H9 (cell line): Measurements from ENCODE around the gene CRK. TPM values are rescaled to one million over a fixed set of nuclear protein-coding genes. Genes with fewer than 3 reads are reported as not detected.
A peak's percentile ranks its signal among the peaks of the same experiment; 100 is the strongest.
"Not testable (repeated sequence)": the region's sequence is repeated elsewhere in the genome, so short reads cannot be mapped to it uniquely, and the experiment has no call there.

ENCODE experiments used
- DNase-seq: peaks from one replicate; pipeline ENCODE4 v3.0.0-alpha.2; 2017
- H2AFZ ChIP-seq: one replicate; pipeline ENCODE4 v1.6.1; 2013; ENCODE audit warnings: mild to moderate bottlenecking, low read length, control low read depth, moderate library complexity
- H2AK5ac ChIP-seq: 2 replicates; pipeline ENCODE4 v1.6.1; 2013; ENCODE audit warnings: low read length, control low read depth, mixed read lengths; ENCODE audit not compliant: insufficient read length
- H2BK120ac ChIP-seq: one replicate; pipeline ENCODE4 v1.6.1; 2013; ENCODE audit warnings: low read depth, mild to moderate bottlenecking, low read length, control low read depth, inconsistent platforms; ENCODE audit not compliant: poor library complexity, severe bottlenecking
- H2BK12ac ChIP-seq: 2 replicates; pipeline ENCODE4 v1.6.1; 2013; ENCODE audit warnings: low read length, control low read depth, mixed read lengths, low read depth; ENCODE audit not compliant: insufficient read length
- H2BK15ac ChIP-seq: 2 replicates; pipeline ENCODE4 v1.6.1; 2013; ENCODE audit warnings: low read depth, low read length, control low read depth
- H2BK20ac ChIP-seq: one replicate; pipeline ENCODE4 v1.6.1; 2013; ENCODE audit warnings: low read depth, mild to moderate bottlenecking, low read length, control low read depth, inconsistent platforms; ENCODE audit not compliant: poor library complexity, severe bottlenecking
- H2BK5ac ChIP-seq: 2 replicates; pipeline ENCODE4 v1.6.1; 2013; ENCODE audit warnings: low read length, control low read depth, mixed read lengths; ENCODE audit not compliant: insufficient read length
- H3K14ac ChIP-seq: 2 replicates; pipeline ENCODE4 v1.6.1; 2013; ENCODE audit warnings: low read length, control low read depth; ENCODE audit not compliant: insufficient read depth
- H3K18ac ChIP-seq: 2 replicates; pipeline ENCODE4 v1.6.1; 2013; ENCODE audit warnings: low read depth, mild to moderate bottlenecking, mixed read lengths, low read length, control low read depth; ENCODE audit not compliant: insufficient read length
- H3K23ac ChIP-seq: 2 replicates; pipeline ENCODE4 v1.6.1; 2013; ENCODE audit warnings: low read length, control low read depth, mixed read lengths, low read depth; ENCODE audit not compliant: insufficient read length
- H3K23me2 ChIP-seq: 2 replicates; pipeline ENCODE4 v1.6.1; 2013; ENCODE audit warnings: low read depth, mild to moderate bottlenecking, mixed read lengths, low read length, control low read depth; ENCODE audit not compliant: insufficient read length, poor library complexity, severe bottlenecking
- H3K27ac ChIP-seq: 2 replicates; pipeline ENCODE4 v1.5.1; 2013; ENCODE audit warnings: low read length, control low read depth, mixed read lengths, low read depth; ENCODE audit not compliant: insufficient read length
- H3K27me3 ChIP-seq: 2 replicates; pipeline ENCODE4 v1.6.1; 2013; ENCODE audit warnings: low read length, control low read depth, inconsistent platforms; ENCODE audit not compliant: insufficient read depth
- H3K4ac ChIP-seq: 2 replicates; pipeline ENCODE4 v1.6.1; 2013; ENCODE audit warnings: low read depth, mild to moderate bottlenecking, control low read depth, inconsistent platforms, low read length, moderate library complexity
- H3K4me1 ChIP-seq: 2 replicates; pipeline ENCODE4 v1.6.1; 2013; ENCODE audit warnings: low read length, control low read depth, inconsistent platforms; ENCODE audit not compliant: insufficient read depth
- H3K4me2 ChIP-seq: 2 replicates; pipeline ENCODE4 v1.6.1; 2013; ENCODE audit warnings: low read length, control low read depth, mixed read lengths; ENCODE audit not compliant: insufficient read length, insufficient read depth
- H3K56ac ChIP-seq: 2 replicates; pipeline ENCODE4 v1.6.1; 2013; ENCODE audit warnings: low read depth, mild to moderate bottlenecking, mixed read lengths, low read length, control low read depth; ENCODE audit not compliant: insufficient read length
- H3K79me1 ChIP-seq: 2 replicates; pipeline ENCODE4 v1.6.1; 2013; ENCODE audit warnings: low read depth, mild to moderate bottlenecking, moderate library complexity, low read length, control low read depth, inconsistent platforms; ENCODE audit not compliant: insufficient read depth, poor library complexity, severe bottlenecking
- H3K79me2 ChIP-seq: 2 replicates; pipeline ENCODE4 v1.6.1; 2013; ENCODE audit warnings: low read length, control low read depth, inconsistent platforms; ENCODE audit not compliant: insufficient read depth
- H3K9ac ChIP-seq: 2 replicates; pipeline ENCODE4 v1.6.1; 2013; ENCODE audit warnings: low read length, control low read depth, mixed read lengths; ENCODE audit not compliant: insufficient read length; ENCODE audit errors: extremely low read depth
- H3K9me3 ChIP-seq: one replicate; pipeline ENCODE4 v1.6.1; 2013; ENCODE audit warnings: low read depth, low read length, inconsistent platforms; ENCODE audit not compliant: control insufficient read depth
- H3T11ph ChIP-seq: one replicate; pipeline ENCODE4 v1.6.1; 2013; ENCODE audit warnings: mild to moderate bottlenecking, low read length, control low read depth, inconsistent platforms
- H4K20me1 ChIP-seq: one replicate; pipeline ENCODE4 v1.6.1; 2013; ENCODE audit not compliant: control insufficient read depth, insufficient read length, insufficient read depth
- H4K5ac ChIP-seq: 2 replicates; pipeline ENCODE4 v1.6.1; 2013; ENCODE audit warnings: low read depth, mild to moderate bottlenecking, mixed read lengths, low read length, control low read depth; ENCODE audit not compliant: insufficient read length
- H4K8ac ChIP-seq: replicated peaks from 2 replicates; pipeline ENCODE4 v1.6.1; 2013; ENCODE audit warnings: low read length, control low read depth, mixed read lengths, low read depth; ENCODE audit not compliant: insufficient read length
- H4K91ac ChIP-seq: 2 replicates; pipeline ENCODE4 v1.6.1; 2013; ENCODE audit warnings: low read depth, mild to moderate bottlenecking, moderate library complexity, mixed read lengths, low read length, control low read depth; ENCODE audit not compliant: insufficient read length
- H3K27ac Mint-ChIP-seq, 3 experiments: 2 replicates in 2 of 3; 3 replicates in 1 of 3; pipeline ENCODE4 v1.8.0; 2020 to 2021; ENCODE audit warnings: mixed read lengths in 3 of 3, mild to moderate bottlenecking in 1 of 3, moderate library complexity in 1 of 3
- H3K27me3 Mint-ChIP-seq: 2 replicates; pipeline ENCODE4 v1.8.0; 2021; ENCODE audit warnings: low read depth, mild to moderate bottlenecking, moderate library complexity, mixed read lengths
- H3K36me3 Mint-ChIP-seq, 3 experiments: 2 replicates in 2 of 3; 3 replicates in 1 of 3; pipeline ENCODE4 v1.8.0; 2020 to 2021; ENCODE audit warnings: low read depth in 3 of 3, mixed read lengths in 3 of 3; ENCODE audit not compliant: insufficient read depth in 1 of 3
- H3K4me1 Mint-ChIP-seq, 2 experiments: 2 replicates each; pipeline ENCODE4 v1.8.0; 2020; ENCODE audit warnings: mixed read lengths in 2 of 2
- H3K4me3 Mint-ChIP-seq, 2 experiments: 2 replicates in 1 of 2; 3 replicates in 1 of 2; pipeline ENCODE4 v1.8.0; 2020 to 2021; ENCODE audit warnings: mild to moderate bottlenecking in 2 of 2, mixed read lengths in 2 of 2, moderate library complexity in 1 of 2
- H3K9me3 Mint-ChIP-seq, 2 experiments: 2 replicates in 1 of 2; 3 replicates in 1 of 2; pipeline ENCODE4 v1.8.0; 2020; ENCODE audit warnings: mild to moderate bottlenecking in 2 of 2, mixed read lengths in 2 of 2, moderate library complexity in 1 of 2
- CTCF ChIP-seq: fragments of 200-600 bp; sonication (generic); conservative IDR thresholded peaks from 3 replicates; pipeline ENCODE4 v1.8.0; 2021; ENCODE audit warnings: antibody characterized with exemption, mild to moderate bottlenecking
- WGBS: extraction: QIAGEN DNeasy Blood & Tissue Kit; methylation state at CpG from one replicate; pipeline ENCODE4 v1.1.7; 2013; ENCODE audit warnings: missing lambda C conversion rate, low lambda C conversion rate, mixed read lengths; ENCODE audit not compliant: insufficient read length; ENCODE audit errors: extremely low coverage; 5-methylcytosine and 5-hydroxymethylcytosine counted together
- total RNA-seq: library from RNA; stranded (reverse); gene quantifications from 2 replicates; pipeline ENCODE4 v1.2.1, GENCODE V29; 2021

The CRK gene
- total RNA-seq, 1 experiment from 2014 or later: 58.9 TPM

- H3K27ac ChIP-seq: no peak overlapping the region
- H2BK12ac ChIP-seq: no peak overlapping the region
- H3K79me2 ChIP-seq: peaks cover 32% of the 10 kb centered on the region
- H2BK20ac ChIP-seq: no peak overlapping the region
- H2AFZ ChIP-seq: no peak overlapping the region
- no peaks in the 10 kb centered on the region for H4K20me1 ChIP-seq
- Mint-ChIP-seq H3K27me3 (no peaks in the 10 kb centered on the region; the same call in none of the 2 replicates), H3K9me3 (no peaks in the 10 kb centered on the region), H3K36me3 (peaks cover 4 to 29% (median 19%) of the 10 kb centered on the region in 3 experiments; a peak in 6 of 7 replicates), H3K27ac (peak overlapping the region; percentile 49 to 80 (median 55); a peak in 4 of 7 replicates), H3K4me3 (peak overlapping the region; percentile 96 to 98), H3K4me1 (peaks cover 12 to 14% of the 10 kb centered on the region in 2 experiments)
- no peak overlapping the region for H3K23ac ChIP-seq
- no peaks in the 10 kb centered on the region for H3K27me3 ChIP-seq
- no peak overlapping the region for H2BK5ac ChIP-seq
- peak overlapping the region; percentile 78 for H3K9ac ChIP-seq
- H3K4me2 ChIP-seq: peak overlapping the region; percentile 97
- H2BK120ac ChIP-seq: no peak overlapping the region
- no peak overlapping the region for H4K91ac ChIP-seq
- H3K18ac ChIP-seq: no peak overlapping the region
- no peak overlapping the region for H3T11ph ChIP-seq
- no peak overlapping the region for H3K4ac ChIP-seq
- H4K5ac ChIP-seq: no peak overlapping the region
- H2BK15ac ChIP-seq: no peak overlapping the region
- H3K79me1 ChIP-seq: peaks cover 5% of the 10 kb centered on the region
- no peaks in the 10 kb centered on the region for H3K9me3 ChIP-seq
- H4K8ac ChIP-seq: no peak overlapping the region
- H3K23me2 ChIP-seq: peaks cover 8% of the 10 kb centered on the region
- no peak overlapping the region for H3K14ac ChIP-seq
- no peak overlapping the region for H2AK5ac ChIP-seq
- H3K56ac ChIP-seq: no peak overlapping the region
- TF ChIP-seq CTCF: no peak
- no CpG with 5 or more reads among the region's 9 CpGs for WGBS
- H3K4me1 ChIP-seq: no peaks in the 10 kb centered on the region; the same call in 1 of the 2 replicates
- no peak for DNase-seq
Observed at GRCh38 chr17:1454541-1454940, 1.5 kb downstream of the CRK start.

DNA sequence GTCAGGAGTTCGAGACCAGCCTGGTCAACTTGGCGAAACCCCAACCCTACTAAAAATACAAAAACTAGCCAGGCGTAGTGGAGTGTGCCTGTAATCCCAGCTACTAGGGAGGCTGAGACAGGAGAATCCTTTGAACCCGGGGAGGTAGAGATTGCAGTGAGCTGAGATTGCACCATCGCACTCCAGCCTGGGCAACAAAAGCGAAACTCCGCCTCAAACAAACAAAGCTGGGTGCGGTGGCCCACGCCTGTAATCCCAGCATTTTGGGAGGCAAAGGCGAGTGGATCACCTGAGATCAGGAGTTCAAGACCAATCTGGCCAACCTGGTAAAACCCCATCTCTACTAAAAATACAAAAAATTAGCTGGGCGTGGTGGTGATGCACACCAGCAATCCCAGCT, 2.3 kb downstream of the CRK start:
- H3K79me1 ChIP-seq, H3K56ac ChIP-seq, DNase-seq, H3K27me3 ChIP-seq, H4K5ac ChIP-seq, H4K91ac ChIP-seq, H3K23me2 ChIP-seq, H3K23ac ChIP-seq, H2BK12ac ChIP-seq, H3K4me1 ChIP-seq, H3K9me3 ChIP-seq, H3K9me3 Mint-ChIP-seq, H3K27me3 Mint-ChIP-seq, H2BK120ac ChIP-seq, H3K14ac ChIP-seq, H2BK15ac ChIP-seq, H3K18ac ChIP-seq, H3K27ac ChIP-seq, H4K20me1 ChIP-seq, H2AK5ac ChIP-seq, H2AFZ ChIP-seq, H3K4me2 ChIP-seq, H3K9ac ChIP-seq, H3K4ac ChIP-seq, H3T11ph ChIP-seq, H4K8ac ChIP-seq, H2BK5ac ChIP-seq, H2BK20ac ChIP-seq: not testable (repeated sequence)
- H3K4me3 Mint-ChIP-seq: peak overlapping the region; percentile 23 to 32; a peak in 3 of 5 replicates
- no CpG with 5 or more reads among the region's 11 CpGs for WGBS
- peaks cover 12 to 14% of the 10 kb centered on the region in 2 experiments for H3K4me1 Mint-ChIP-seq
- peaks cover 41% of the 10 kb centered on the region for H3K79me2 ChIP-seq
- 0 out of 7 replicates have a peak overlapping the region, but pooled peaks of 1 of the 3 experiments have one; percentile 15 for H3K27ac Mint-ChIP-seq
- H3K36me3 Mint-ChIP-seq: peaks cover 12 to 36% (median 23%) of the 10 kb centered on the region in 3 experiments; a peak in 6 of 7 replicates
